CD4-positive, alpha-beta memory T cell (primary cell): ENCODE results near the gene C9. TPM values are rescaled to one million over a fixed set of nuclear protein-coding genes. Genes with fewer than 3 reads are reported as not detected.

Source experiments
- CTCF ChIA-PET: fragments of 350-600 bp; sonication (Branson Sonifier 250); formaldehyde crosslinking; loops from one replicate; lab custom pipeline; 2021; ENCODE audit warnings: inconsistent platforms; ENCODE audit not compliant: partially characterized antibody; lab: Charles Lee
- POLR2A ChIA-PET: fragments of 350-600 bp; sonication (Branson Sonifier 250); formaldehyde crosslinking; loops from one replicate; lab custom pipeline; 2021; ENCODE audit not compliant: partially characterized antibody; lab: Charles Lee
- DNase-seq, 5 donors: peaks; one replicate each; pipeline versions ENCODE4 v3.0.0 to v3.0.0-alpha.2; 2020 to 2022; ENCODE audit warnings: mixed read lengths in 1 of 5
- H3K27ac ChIP-seq: one replicate; pipeline ENCODE4 v1.7.0; 2013; ENCODE audit warnings: low read depth, low read length
- H3K27me3 ChIP-seq: 2 replicates; pipeline ENCODE4 v1.7.0; 2013; ENCODE audit warnings: mild to moderate bottlenecking, low read length, moderate library complexity; ENCODE audit not compliant: insufficient read depth
- H3K36me3 ChIP-seq: 2 replicates; pipeline ENCODE4 v1.7.0; 2013; ENCODE audit warnings: mild to moderate bottlenecking, low read length, moderate library complexity; ENCODE audit not compliant: insufficient read depth
- H3K4me1 ChIP-seq: 2 replicates; pipeline ENCODE4 v1.7.0; 2013; ENCODE audit warnings: mild to moderate bottlenecking, low read length, moderate library complexity; ENCODE audit not compliant: insufficient read depth
- H3K4me3 ChIP-seq, 2 donors: one replicate each; pipeline ENCODE4 v1.7.0; 2013; ENCODE audit warnings: low read length in 2 of 2, mild to moderate bottlenecking in 1 of 2
- H3K9me3 ChIP-seq, 2 donors: one replicate each; pipeline ENCODE4 v1.7.0; 2013; ENCODE audit warnings: low read length in 2 of 2, control low read depth in 1 of 2; ENCODE audit not compliant: control insufficient read depth in 1 of 2
- H3K27ac Mint-ChIP-seq, 7 donors: one replicate each; pipeline ENCODE4 v1.8.0; 2020 to 2021; ENCODE audit warnings: mixed read lengths in 7 of 7, mild to moderate bottlenecking in 6 of 7, inconsistent platforms in 3 of 7, moderate library complexity in 3 of 7
- H3K27me3 Mint-ChIP-seq, 2 donors: one replicate each; pipeline ENCODE4 v1.8.0; 2020 to 2021; ENCODE audit warnings: mixed read lengths in 2 of 2
- H3K36me3 Mint-ChIP-seq, 2 donors: one replicate each; pipeline ENCODE4 v1.8.0; 2020 to 2021; ENCODE audit warnings: mixed read lengths in 2 of 2, inconsistent platforms in 1 of 2, mild to moderate bottlenecking in 1 of 2
- H3K4me1 Mint-ChIP-seq, 4 donors: one replicate each; pipeline ENCODE4 v1.8.0; 2020 to 2021; ENCODE audit warnings: mixed read lengths in 4 of 4, mild to moderate bottlenecking in 1 of 4
- H3K4me3 Mint-ChIP-seq, 8 donors: one replicate each; pipeline ENCODE4 v1.8.0; 2020 to 2021; ENCODE audit warnings: mixed read lengths in 8 of 8, mild to moderate bottlenecking in 7 of 8, moderate library complexity in 6 of 8, inconsistent platforms in 3 of 8
- H3K9me3 Mint-ChIP-seq, 8 donors: one replicate each; pipeline ENCODE4 v1.8.0; 2020 to 2021; ENCODE audit warnings: mixed read lengths in 8 of 8, mild to moderate bottlenecking in 5 of 8, inconsistent platforms in 3 of 8, moderate library complexity in 1 of 8
- intact Hi-C: fragments of 100-400 bp; cut with micrococcal nuclease; formaldehyde crosslinking; loops from one replicate; pipeline ENCODE4 v1.15.1; 2023
- polyA plus RNA-seq, 2 donors: library from polyadenylated mRNA; unstranded; fragments of 300-500 nt; fragmentation: Illumina TruSeq; gene quantifications; one replicate each; pipeline ENCODE4 v1.2.3, GENCODE V29; 2021
- total RNA-seq, 2 experiments: library from RNA; stranded (reverse); gene quantifications; one replicate each; pipeline ENCODE4 v1.2.3, GENCODE V29; 2021

C9 gene
- total and polyA plus RNA-seq, 4 experiments from 2014 or later, result not detected

GRCh38 chr5:39363217-39363616 is 1.1 kb downstream of the C9 start:
- no peaks in the 10 kb centered on the region for H3K4me1 ChIP-seq
- no peak overlapping the region for H3K27ac Mint-ChIP-seq
- no peak for DNase-seq
- no peak overlapping the region for H3K4me3 Mint-ChIP-seq
- no peaks in the 10 kb centered on the region for H3K9me3 ChIP-seq
- H3K27ac ChIP-seq, result no peak overlapping the region
- H3K9me3 Mint-ChIP-seq, result peaks cover 0 to 3% (median 0%) of the 10 kb centered on the region in 8 donors
- H3K36me3 ChIP-seq, result no peaks in the 10 kb centered on the region
- H3K36me3 Mint-ChIP-seq, result peaks cover 0 to 3% of the 10 kb centered on the region in 2 donors
- peaks cover 0 to 6% (median 0%) of the 10 kb centered on the region in 4 donors for H3K4me1 Mint-ChIP-seq
- ChIA-PET CTCF (interaction anchor here (0.9 to 2.3 kb wide), 2 partner anchors 9 to 13 kb away, joined by 4 to 9 read pairs; no protein-coding TSS in a partner anchor), POLR2A (no interaction called here)
- intact Hi-C loops, result no loop called here
- no peaks in the 10 kb centered on the region for H3K27me3 ChIP-seq
- H3K4me3 ChIP-seq, result no peak overlapping the region
- H3K27me3 Mint-ChIP-seq, result peaks cover 0 to 2% of the 10 kb centered on the region in 2 donors

DNA sequence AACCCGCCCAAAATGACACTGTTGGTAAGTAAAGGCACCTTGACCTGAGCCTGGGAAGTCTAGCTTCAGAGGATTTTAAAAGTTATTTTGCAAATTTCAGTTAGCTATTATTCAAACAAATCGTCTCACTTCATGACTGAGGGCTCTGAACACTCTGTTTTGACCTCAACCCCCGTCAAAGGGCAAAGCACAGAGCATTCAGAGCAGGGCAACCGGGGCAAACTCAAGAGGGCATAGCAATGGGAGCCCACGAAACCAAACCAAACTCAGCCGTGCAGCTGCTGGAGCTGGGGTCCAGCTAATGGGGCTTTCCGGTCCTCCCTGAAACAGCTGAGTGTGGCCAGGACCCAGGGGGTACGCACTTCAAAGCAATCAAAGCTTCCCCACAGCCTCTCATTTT is 1.6 kb downstream of the C9 start:
- Histone ChIP-seq H3K36me3 (no peaks in the 10 kb centered on the region), H3K27ac (no peak overlapping the region), H3K9me3 (no peaks in the 10 kb centered on the region), H3K4me3 (no peak overlapping the region), H3K4me1 (no peaks in the 10 kb centered on the region), H3K27me3 (no peaks in the 10 kb centered on the region)
- H3K27ac Mint-ChIP-seq, result no peak overlapping the region
- H3K4me3 Mint-ChIP-seq, result no peak overlapping the region
- peaks cover 0 to 3% of the 10 kb centered on the region in 2 donors for H3K36me3 Mint-ChIP-seq
- H3K4me1 Mint-ChIP-seq, result peaks cover 0 to 6% (median 0%) of the 10 kb centered on the region in 4 donors
- POLR2A ChIA-PET, result no interaction called here
- peaks cover 0 to 3% (median 0%) of the 10 kb centered on the region in 8 donors for H3K9me3 Mint-ChIP-seq
- intact Hi-C loops, result no loop called here
- CTCF ChIA-PET, result interaction anchor here (0.9 to 2.3 kb wide), 2 partner anchors 9 to 14 kb away, joined by 4 to 9 read pairs; no protein-coding TSS in a partner anchor
- peaks cover 0 to 2% of the 10 kb centered on the region in 2 donors for H3K27me3 Mint-ChIP-seq
- no peak for DNase-seq

DNA sequence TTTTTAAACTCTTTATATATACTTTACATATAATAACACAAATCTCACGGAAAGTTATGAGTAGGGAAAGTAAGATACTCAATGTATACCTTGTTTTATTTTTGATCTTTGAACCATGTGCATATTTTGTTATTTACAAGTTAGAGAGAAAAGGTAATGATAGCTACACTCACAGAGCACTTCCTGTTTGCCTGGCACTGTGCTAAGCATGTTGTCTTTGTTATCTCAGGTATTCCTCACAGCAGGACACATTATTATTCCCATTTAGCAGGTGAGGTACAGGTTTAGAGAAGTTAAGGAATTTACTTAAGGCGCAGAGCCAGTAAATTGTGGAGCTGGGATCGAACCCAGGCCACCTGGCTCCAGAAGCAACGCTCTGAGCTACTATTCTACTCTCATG is 3.0 kb downstream of the C9 start:
- intact Hi-C loops, result no loop called here
- Histone ChIP-seq H3K36me3 (no peaks in the 10 kb centered on the region), H3K4me3 (no peak overlapping the region), H3K9me3 (no peaks in the 10 kb centered on the region), H3K27me3 (no peaks in the 10 kb centered on the region), H3K27ac (no peak overlapping the region), H3K4me1 (no peaks in the 10 kb centered on the region)
- no peak for DNase-seq
- H3K36me3 Mint-ChIP-seq, result peaks cover 0 to under 1% of the 10 kb centered on the region in 2 donors
- peaks cover 0 to 6% (median 0%) of the 10 kb centered on the region in 4 donors for H3K4me1 Mint-ChIP-seq
- ChIA-PET CTCF (interaction anchor here (1.3 to 2.3 kb wide), 2 partner anchors 11 to 15 kb away, joined by 3 to 9 read pairs; no protein-coding TSS in a partner anchor), POLR2A (no interaction called here)
- peaks cover 0 to 3% (median 0%) of the 10 kb centered on the region in 8 donors for H3K9me3 Mint-ChIP-seq
- no peak overlapping the region for H3K27ac Mint-ChIP-seq
- no peak overlapping the region for H3K4me3 Mint-ChIP-seq
- H3K27me3 Mint-ChIP-seq, result no peaks in the 10 kb centered on the region

GRCh38 chr5:39360471-39361111 is 3.7 kb downstream of the C9 start:
- intact Hi-C loops, result no loop called here
- H3K4me1 Mint-ChIP-seq, result peaks cover 0 to 6% (median 0%) of the 10 kb centered on the region in 4 donors
- H3K9me3 Mint-ChIP-seq, result peaks cover 0 to 3% (median 0%) of the 10 kb centered on the region in 8 donors

GRCh38 chr5:39356263-39356662 is 8.0 kb downstream of the C9 start:
- ChIA-PET CTCF (interaction anchor here (0.8 kb wide), 1 partner anchor 20 kb away, joined by 5 read pairs; no protein-coding TSS in a partner anchor), POLR2A (no interaction called here)

More at GRCh38 chr5:39360471-39361111, 3.7 kb downstream of the C9 start:
- Mint-ChIP-seq H3K4me3 (no peak overlapping the region), H3K36me3 (no peaks in the 10 kb centered on the region), H3K27me3 (no peaks in the 10 kb centered on the region), H3K27ac (no peak overlapping the region)
- H3K27me3 ChIP-seq, result no peaks in the 10 kb centered on the region
- H3K27ac ChIP-seq, result no peak overlapping the region
- POLR2A ChIA-PET, result interaction anchor here (0.6 kb wide), 1 partner anchor 11 kb away, joined by 3 read pairs; no protein-coding TSS in a partner anchor
- no peaks in the 10 kb centered on the region for H3K4me1 ChIP-seq
- no peak overlapping the region for H3K4me3 ChIP-seq
- no peaks in the 10 kb centered on the region for H3K9me3 ChIP-seq
- CTCF ChIA-PET, result interaction anchor here (1.3 kb wide), 1 partner anchor 12 kb away, joined by 3 read pairs; no protein-coding TSS in a partner anchor
- no peak for DNase-seq
- H3K36me3 ChIP-seq, result no peaks in the 10 kb centered on the region

GRCh38 chr5:39355324-39355723 is 9.0 kb downstream of the C9 start:
- CTCF ChIA-PET, result interaction anchor here (2.7 kb wide), 1 partner anchor 21 kb away, joined by 12 read pairs; no protein-coding TSS in a partner anchor

More at GRCh38 chr5:39356263-39356662, 8.0 kb downstream of the C9 start:
- Mint-ChIP-seq H3K27me3 (no peaks in the 10 kb centered on the region), H3K27ac (no peak overlapping the region), H3K4me3 (no peak overlapping the region), H3K9me3 (peaks cover 0 to 15% (median 14%) of the 10 kb centered on the region in 8 donors), H3K36me3 (peaks cover 0 to 5% of the 10 kb centered on the region in 2 donors), H3K4me1 (peaks cover 0 to 6% (median 0%) of the 10 kb centered on the region in 4 donors)
- H3K36me3 ChIP-seq, result no peaks in the 10 kb centered on the region
- intact Hi-C loops, result no loop called here
- H3K27me3 ChIP-seq, result no peaks in the 10 kb centered on the region
- H3K27ac ChIP-seq, result no peak overlapping the region
- DNase-seq, result no peak
- H3K4me3 ChIP-seq, result no peak overlapping the region
- no peaks in the 10 kb centered on the region for H3K4me1 ChIP-seq
- no peaks in the 10 kb centered on the region for H3K9me3 ChIP-seq

DNA sequence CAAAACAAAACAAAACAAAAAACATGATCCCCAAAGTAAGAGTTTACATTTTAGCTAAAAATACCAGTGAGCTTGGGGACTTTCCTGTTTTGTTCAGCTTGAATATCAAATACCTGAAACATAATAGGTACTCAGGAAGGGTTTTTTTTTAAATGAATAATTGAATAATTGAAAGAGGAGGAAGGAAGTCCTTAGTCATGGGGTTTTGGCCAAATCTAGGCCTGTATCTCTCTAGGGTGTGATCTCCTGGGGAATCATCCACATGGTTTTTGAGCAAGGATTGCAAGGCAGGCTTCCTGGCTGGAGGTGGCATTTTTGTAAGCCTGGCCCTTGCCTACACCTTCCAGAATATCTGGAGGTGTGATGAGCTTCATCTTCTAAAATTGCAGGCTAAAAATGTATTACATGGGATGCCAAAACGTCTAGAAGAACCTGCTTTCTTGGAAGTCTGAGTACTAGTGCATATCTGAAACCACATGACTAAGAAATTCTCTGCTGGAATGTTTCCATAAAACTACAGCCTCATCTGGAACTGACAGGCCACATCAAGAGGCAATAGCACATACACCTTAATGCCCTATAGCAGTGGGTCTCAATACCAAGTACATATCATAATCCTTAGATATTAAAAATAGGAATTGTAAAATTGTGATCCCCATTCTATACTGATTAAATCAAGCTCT is 10.4 kb downstream of the C9 start:
- intact Hi-C loops, result no loop called here
- no peaks in the 10 kb centered on the region for H3K36me3 ChIP-seq
- H3K27ac ChIP-seq, result no peak overlapping the region
- H3K27me3 ChIP-seq, result no peaks in the 10 kb centered on the region
- no peaks in the 10 kb centered on the region for H3K9me3 ChIP-seq
- ChIA-PET CTCF (interaction anchor here (0.6 to 2.7 kb wide), 4 partner anchors 9 to 24 kb away, joined by 3 to 12 read pairs (median 4); no protein-coding TSS in a partner anchor), POLR2A (no interaction called here)
- no peak overlapping the region for H3K27ac Mint-ChIP-seq
- no peak overlapping the region for H3K4me3 ChIP-seq
- no peaks in the 10 kb centered on the region for H3K4me1 Mint-ChIP-seq
- H3K4me3 Mint-ChIP-seq, result no peak overlapping the region
- no peak for DNase-seq
- no peaks in the 10 kb centered on the region for H3K4me1 ChIP-seq
- H3K9me3 Mint-ChIP-seq, result peaks cover 6 to 31% (median 20%) of the 10 kb centered on the region in 8 donors
- H3K27me3 Mint-ChIP-seq, result no peaks in the 10 kb centered on the region
- peaks cover 0 to 5% of the 10 kb centered on the region in 2 donors for H3K36me3 Mint-ChIP-seq

More at GRCh38 chr5:39355324-39355723, 9.0 kb downstream of the C9 start:
- peaks cover 0 to under 1% (median 0%) of the 10 kb centered on the region in 4 donors for H3K4me1 Mint-ChIP-seq
- Histone ChIP-seq H3K36me3 (no peaks in the 10 kb centered on the region), H3K9me3 (no peaks in the 10 kb centered on the region), H3K27ac (no peak overlapping the region), H3K4me1 (no peaks in the 10 kb centered on the region), H3K4me3 (no peak overlapping the region), H3K27me3 (no peaks in the 10 kb centered on the region)
- no peak overlapping the region for H3K27ac Mint-ChIP-seq
- H3K36me3 Mint-ChIP-seq, result peaks cover 0 to 5% of the 10 kb centered on the region in 2 donors
- no peaks in the 10 kb centered on the region for H3K27me3 Mint-ChIP-seq
- peaks cover 0 to 23% (median 16%) of the 10 kb centered on the region in 8 donors for H3K9me3 Mint-ChIP-seq
- DNase-seq, result no peak
- H3K4me3 Mint-ChIP-seq, result no peak overlapping the region
- intact Hi-C loops, result no loop called here
- POLR2A ChIA-PET, result no interaction called here
